ENCODE measurements around the gene ATF1. TPM values are rescaled to one million over a fixed set of nuclear protein-coding genes. Genes with fewer than 3 reads are reported as not detected.
"Not testable (repeated sequence)": the region's sequence is repeated elsewhere in the genome, so short reads cannot be mapped to it uniquely, and the experiment has no call there.

Gene ATF1
- total and polyA plus RNA-seq, 8 donors: 2.9 to 19.4 (median 8.6) TPM

- ATAC-seq: no peak
- TF ChIP-seq, protein P1, sequence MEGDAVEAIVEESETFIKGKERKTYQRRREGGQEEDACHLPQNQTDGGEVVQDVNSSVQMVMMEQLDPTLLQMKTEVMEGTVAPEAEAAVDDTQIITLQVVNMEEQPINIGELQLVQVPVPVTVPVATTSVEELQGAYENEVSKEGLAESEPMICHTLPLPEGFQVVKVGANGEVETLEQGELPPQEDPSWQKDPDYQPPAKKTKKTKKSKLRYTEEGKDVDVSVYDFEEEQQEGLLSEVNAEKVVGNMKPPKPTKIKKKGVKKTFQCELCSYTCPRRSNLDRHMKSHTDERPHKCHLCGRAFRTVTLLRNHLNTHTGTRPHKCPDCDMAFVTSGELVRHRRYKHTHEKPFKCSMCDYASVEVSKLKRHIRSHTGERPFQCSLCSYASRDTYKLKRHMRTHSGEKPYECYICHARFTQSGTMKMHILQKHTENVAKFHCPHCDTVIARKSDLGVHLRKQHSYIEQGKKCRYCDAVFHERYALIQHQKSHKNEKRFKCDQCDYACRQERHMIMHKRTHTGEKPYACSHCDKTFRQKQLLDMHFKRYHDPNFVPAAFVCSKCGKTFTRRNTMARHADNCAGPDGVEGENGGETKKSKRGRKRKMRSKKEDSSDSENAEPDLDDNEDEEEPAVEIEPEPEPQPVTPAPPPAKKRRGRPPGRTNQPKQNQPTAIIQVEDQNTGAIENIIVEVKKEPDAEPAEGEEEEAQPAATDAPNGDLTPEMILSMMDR (IDR thresholded peaks at IDR 0.05): no peak
- Histone ChIP-seq H3K27me3 (no peaks in the 10 kb centered on the region), H3K9me3 (no peaks in the 10 kb centered on the region), H3K4me1 (peaks cover 3 to 12% (median 11%) of the 10 kb centered on the region in 3 donors), H3K27ac (no peak overlapping the region), H3K4me3 (no peak overlapping the region), H3K36me3 (no peaks in the 10 kb centered on the region)
- DNase-seq: no peak
- intact Hi-C loops (cut with DNase I): loop anchor here in 1 of 3 donors (5.0 kb wide), 1 partner anchor 159 kb away; no protein-coding TSS in a partner anchor
- FAIRE-seq: no peak
- WGBS, 2 donors: 84 to 90% methylated on average over 1 of the region's 1 CpG
Observed at GRCh38 chr12:50828121-50828520, 64.2 kb downstream of the ATF1 start.

GRCh38 chr12:50828886-50829285 lies 65.0 kb downstream of the ATF1 start:
- intact Hi-C loops (cut with DNase I): loop anchor here in 1 of 3 donors (5.0 kb wide), 1 partner anchor 158 kb away; no protein-coding TSS in a partner anchor
- Histone ChIP-seq H3K36me3 (no peaks in the 10 kb centered on the region), H3K4me3 (no peak overlapping the region), H3K27me3 (no peaks in the 10 kb centered on the region), H3K9me3 (no peaks in the 10 kb centered on the region), H3K4me1 (peaks cover 3 to 12% (median 11%) of the 10 kb centered on the region in 3 donors), H3K27ac (no peak overlapping the region)
- WGBS, 2 donors: 73 to 86% methylated on average over 2 of the region's 2 CpGs
- no peak for FAIRE-seq
- no peak for DNase-seq
- TF ChIP-seq, protein P1 (IDR thresholded peaks at IDR 0.05): no peak
- no peak for ATAC-seq

- DNase-seq; H3K4me3 ChIP-seq; intact Hi-C loops (cut with DNase I); H3K36me3 ChIP-seq; H3K27me3 ChIP-seq; H3K4me1 ChIP-seq; ATAC-seq; H3K27ac ChIP-seq; FAIRE-seq; H3K9me3 ChIP-seq: not testable (repeated sequence)
Observed at GRCh38 chr12:50833801-50834200, 69.9 kb downstream of the ATF1 start.

DNA sequence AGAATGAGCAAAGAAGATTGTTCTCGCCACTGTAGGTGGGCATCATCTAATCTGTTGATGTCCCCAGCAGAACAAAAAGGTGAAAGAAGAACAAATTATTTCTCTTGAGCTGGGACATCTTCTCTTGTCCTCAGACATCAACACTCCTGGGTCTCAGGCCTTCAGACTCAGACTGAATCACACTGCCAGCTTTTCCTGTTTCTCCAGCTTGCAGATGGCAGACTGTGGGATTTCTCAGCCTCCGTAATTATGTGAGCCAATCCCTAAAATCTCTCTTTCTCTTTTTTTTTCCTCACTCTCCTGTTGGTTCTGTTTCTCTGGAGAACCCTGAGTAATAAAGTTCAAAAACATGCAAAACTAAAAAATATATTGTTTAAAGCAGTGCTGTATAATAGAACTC lies 75.1 kb downstream of the ATF1 start:
- Histone ChIP-seq H3K27me3 (no peaks in the 10 kb centered on the region), H3K36me3 (no peaks in the 10 kb centered on the region), H3K9me3 (no peaks in the 10 kb centered on the region), H3K4me3 (no peak overlapping the region), H3K4me1 (no peaks in the 10 kb centered on the region), H3K27ac (no peak overlapping the region)
- TF ChIP-seq, protein P1 (IDR thresholded peaks at IDR 0.05): no peak
- DNase-seq: no peak
- FAIRE-seq: no peak
- WGBS, 2 donors: 87 to 91% methylated on average over 2 of the region's 2 CpGs
- intact Hi-C loops (cut with DNase I): loop anchor here in 1 of 3 donors (5.0 kb wide), 1 partner anchor 148 kb away; no protein-coding TSS in a partner anchor
- no peak for ATAC-seq

DNA sequence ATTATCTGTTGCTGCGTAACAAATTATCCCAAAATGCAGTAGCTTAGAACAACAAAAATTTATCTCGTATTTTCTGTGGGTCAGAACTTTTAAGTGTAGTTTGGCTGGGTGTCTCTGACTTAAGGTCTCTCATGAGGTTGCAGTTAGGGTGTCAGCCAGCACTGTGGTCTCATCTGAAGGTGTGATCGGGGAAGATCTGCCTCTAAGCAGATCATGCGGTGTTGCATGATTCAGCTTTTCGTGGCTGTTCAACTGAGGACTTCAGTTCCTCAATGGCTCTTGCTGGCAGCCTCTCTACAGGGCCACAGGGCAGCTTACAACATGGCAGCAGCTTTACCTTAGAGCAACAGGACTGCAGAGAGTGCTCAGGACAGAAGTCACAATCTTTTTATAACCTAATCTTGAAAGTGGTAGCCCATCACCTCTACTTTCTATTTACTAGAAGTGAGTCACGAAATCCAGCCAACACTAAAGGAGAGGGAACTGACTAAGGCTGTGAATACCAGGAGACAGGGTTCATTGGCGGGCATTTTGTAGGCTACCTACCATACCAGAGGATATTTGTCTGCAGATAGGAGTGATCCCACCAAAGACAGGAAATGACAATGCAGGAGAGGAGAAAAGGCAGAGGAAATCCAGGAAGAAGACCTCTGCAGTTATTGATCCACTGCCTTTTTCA lies 77.0 kb downstream of the ATF1 start:
- WGBS, 2 donors: 95 to 97% methylated on average over 7 of the region's 7 CpGs
- H3K27me3 ChIP-seq: no peaks in the 10 kb centered on the region
- TF ChIP-seq, protein P1 (IDR thresholded peaks at IDR 0.05): no peak
- no peaks in the 10 kb centered on the region for H3K36me3 ChIP-seq
- no peaks in the 10 kb centered on the region for H3K4me1 ChIP-seq
- no peak overlapping the region for H3K27ac ChIP-seq
- intact Hi-C loops (cut with DNase I): no loop called here
- no peaks in the 10 kb centered on the region for H3K9me3 ChIP-seq
- ATAC-seq (no peak), DNase-seq (no peak), FAIRE-seq (no peak)
- no peak overlapping the region for H3K4me3 ChIP-seq
